OCI-LY7 (cell line): ENCODE data around the gene MACROD2. TPM values are rescaled to one million over a fixed set of nuclear protein-coding genes. Genes with fewer than 3 reads are reported as not detected.

Experiments
- BruUV-seq: library from RNA; stranded (reverse); fragments of 400-500 nt; replicated peaks from 2 replicates; lab custom pipeline; 2021; lab: Mats Ljungman, UMichigan
- CTCF ChIA-PET: fragments of 300-600 bp; sonication (Branson Sonifier 250); formaldehyde crosslinking; loops from one replicate; lab custom pipeline; 2022; ENCODE audit warnings: antibody characterized with exemption; ENCODE audit not compliant: unreplicated experiment; lab: Charles Lee
- POLR2A ChIA-PET: fragments of 300-600 bp; sonication (Branson Sonifier 250); formaldehyde crosslinking; loops from one replicate; lab custom pipeline; 2022; ENCODE audit warnings: antibody characterized with exemption; lab: Charles Lee
- DNase-seq: peaks from one replicate; pipeline ENCODE4 v3.0.0-alpha.2; 2015; ENCODE audit warnings: low spot score
- H2AFZ ChIP-seq: fragments of 200-600 bp; sonication (generic), shearing (Covaris generic); 2 replicates; pipeline ENCODE4 v1.6.1; 2014; ENCODE audit warnings: mild to moderate bottlenecking, antibody characterized with exemption, low read length, moderate library complexity
- H3K27ac ChIP-seq: fragments of 200-600 bp; sonication (generic); 2 replicates; pipeline ENCODE4 v1.5.1; 2014; ENCODE audit warnings: mixed run types, low read depth, mild to moderate bottlenecking, moderate library complexity, low read length, inconsistent platforms; ENCODE audit not compliant: poor library complexity, severe bottlenecking
- H3K36me3 ChIP-seq: fragments of 200-600 bp; sonication (generic); 2 replicates; pipeline ENCODE4 v1.6.1; 2014; ENCODE audit warnings: mild to moderate bottlenecking, antibody characterized with exemption, low read length, moderate library complexity, mixed read lengths; ENCODE audit not compliant: insufficient read depth
- H3K4me1 ChIP-seq: fragments of 200-600 bp; sonication (generic); 2 replicates; pipeline ENCODE4 v1.5.1; 2014; ENCODE audit warnings: mild to moderate bottlenecking, low read length; ENCODE audit not compliant: insufficient read depth, poor library complexity, severe bottlenecking
- H3K4me2 ChIP-seq: fragments of 200-600 bp; sonication (generic); 2 replicates; pipeline ENCODE4 v1.6.1; 2014; ENCODE audit warnings: mild to moderate bottlenecking, low read length
- H3K4me3 ChIP-seq: fragments of 200-600 bp; sonication (generic); 2 replicates; pipeline ENCODE4 v1.5.1; 2014; ENCODE audit warnings: mild to moderate bottlenecking, low read depth, low read length; ENCODE audit not compliant: poor library complexity, severe bottlenecking
- H3K79me2 ChIP-seq: fragments of 200-600 bp; sonication (generic); 2 replicates; pipeline ENCODE4 v1.6.1; 2016; ENCODE audit warnings: low read depth, mild to moderate bottlenecking, low read length, moderate library complexity, mixed read lengths; ENCODE audit not compliant: insufficient read depth
- H3K9me2 ChIP-seq: fragments of 200-600 bp; sonication (generic); 2 replicates; pipeline ENCODE4 v1.6.1; 2016; ENCODE audit warnings: mild to moderate bottlenecking, low read length, mixed read lengths; ENCODE audit not compliant: insufficient read depth
- H3K9me3 ChIP-seq: fragments of 200-600 bp; sonication (generic); 2 replicates; pipeline ENCODE4 v1.6.1; 2014; ENCODE audit warnings: mild to moderate bottlenecking, mixed run types, low read length, mixed read lengths
- H4K20me1 ChIP-seq: fragments of 200-600 bp; sonication (generic); 2 replicates; pipeline ENCODE4 v1.6.1; 2014; ENCODE audit warnings: mild to moderate bottlenecking, antibody characterized with exemption, low read length, moderate library complexity, mixed read lengths; ENCODE audit not compliant: insufficient read depth
- EZH2phosphoT487 ChIP-seq: fragments of 200-600 bp; sonication (generic); IDR thresholded peaks from 2 replicates; pipeline ENCODE4 v1.6.1; 2018; ENCODE audit warnings: low read depth, borderline replicate concordance, mild to moderate bottlenecking, mixed run types, antibody characterized with exemption, low read length, moderate library complexity, mixed read lengths
- intact Hi-C: fragments of 100-400 bp; cut with micrococcal nuclease; formaldehyde crosslinking; loops from one replicate; pipeline ENCODE4 v1.10.0; 2022; ENCODE audit not compliant: unreplicated experiment
- total RNA-seq, 2 experiments: library from RNA; depleted of rRNA in 1 of 2; stranded (reverse); fragments of >200 nt in 1 of 2; shearing (Covaris generic) in 1 of 2; gene quantifications; 2 replicates each; pipeline ENCODE4 v1.2.3, GENCODE V29; 2014 to 2022
- TF ChIP-seq, protein P1 (sequence below): fragments of 200-600 bp; sonication (generic); conservative IDR thresholded peaks from 2 replicates; pipeline ENCODE4 v1.5.1; 2014; ENCODE audit warnings: mild to moderate bottlenecking, antibody characterized with exemption, low read length, moderate library complexity, mixed read lengths

Gene MACROD2
- total RNA-seq, 2 experiments from 2014 or later = 0.09 to 4.5 TPM

GRCh38 chr20:15445056-15445840 lies 1449.9 kb downstream of the MACROD2 start:
- no peak overlapping the region for H3K27ac ChIP-seq
- DNase-seq = no peak
- TF ChIP-seq EZH2phosphoT487 = no peak
- TF ChIP-seq, protein P1, sequence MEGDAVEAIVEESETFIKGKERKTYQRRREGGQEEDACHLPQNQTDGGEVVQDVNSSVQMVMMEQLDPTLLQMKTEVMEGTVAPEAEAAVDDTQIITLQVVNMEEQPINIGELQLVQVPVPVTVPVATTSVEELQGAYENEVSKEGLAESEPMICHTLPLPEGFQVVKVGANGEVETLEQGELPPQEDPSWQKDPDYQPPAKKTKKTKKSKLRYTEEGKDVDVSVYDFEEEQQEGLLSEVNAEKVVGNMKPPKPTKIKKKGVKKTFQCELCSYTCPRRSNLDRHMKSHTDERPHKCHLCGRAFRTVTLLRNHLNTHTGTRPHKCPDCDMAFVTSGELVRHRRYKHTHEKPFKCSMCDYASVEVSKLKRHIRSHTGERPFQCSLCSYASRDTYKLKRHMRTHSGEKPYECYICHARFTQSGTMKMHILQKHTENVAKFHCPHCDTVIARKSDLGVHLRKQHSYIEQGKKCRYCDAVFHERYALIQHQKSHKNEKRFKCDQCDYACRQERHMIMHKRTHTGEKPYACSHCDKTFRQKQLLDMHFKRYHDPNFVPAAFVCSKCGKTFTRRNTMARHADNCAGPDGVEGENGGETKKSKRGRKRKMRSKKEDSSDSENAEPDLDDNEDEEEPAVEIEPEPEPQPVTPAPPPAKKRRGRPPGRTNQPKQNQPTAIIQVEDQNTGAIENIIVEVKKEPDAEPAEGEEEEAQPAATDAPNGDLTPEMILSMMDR = no peak
- CTCF ChIA-PET = no interaction called here
- H3K79me2 ChIP-seq = no peaks in the 10 kb centered on the region
- H3K4me2 ChIP-seq = no peak overlapping the region
- H3K9me3 ChIP-seq = no peaks in the 10 kb centered on the region
- H3K4me1 ChIP-seq = no peaks in the 10 kb centered on the region
- H3K36me3 ChIP-seq = no peaks in the 10 kb centered on the region
- no peak overlapping the region for H3K4me3 ChIP-seq
- no peak overlapping the region for H2AFZ ChIP-seq
- BruUV-seq = no TSS peak
- intact Hi-C loops = no loop called here
- H4K20me1 ChIP-seq = no peaks in the 10 kb centered on the region
- POLR2A ChIA-PET = no interaction called here
- H3K9me2 ChIP-seq = no peaks in the 10 kb centered on the region

DNA sequence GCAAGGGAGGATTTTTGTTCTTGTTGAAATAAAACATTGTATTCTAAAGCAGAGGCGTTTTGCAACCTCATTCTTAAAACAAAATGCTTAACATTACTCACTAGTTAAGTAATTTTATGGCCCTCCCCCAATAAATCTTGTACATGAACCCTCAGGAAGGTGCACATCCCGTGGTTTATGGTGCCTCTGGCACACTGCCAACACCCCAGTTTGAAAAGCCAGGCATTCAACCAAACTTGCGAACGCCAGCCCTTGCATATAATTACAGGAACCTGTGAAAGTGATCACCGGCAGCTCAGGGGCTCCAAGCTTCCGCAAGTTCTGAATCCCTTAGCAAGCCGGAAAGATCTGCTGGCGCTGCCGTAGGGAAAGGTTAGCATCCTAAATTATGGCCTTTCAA lies 1451.1 kb downstream of the MACROD2 start:
- DNase-seq = no peak
- TF ChIP-seq, protein P1 = no peak
- TF ChIP-seq EZH2phosphoT487 = no peak
- Histone ChIP-seq H4K20me1 (no peaks in the 10 kb centered on the region), H3K27ac (no peak overlapping the region), H3K9me3 (no peaks in the 10 kb centered on the region), H3K4me1 (no peaks in the 10 kb centered on the region), H3K4me2 (no peak overlapping the region), H3K9me2 (no peaks in the 10 kb centered on the region), H3K4me3 (no peak overlapping the region), H3K79me2 (no peaks in the 10 kb centered on the region), H3K36me3 (no peaks in the 10 kb centered on the region), H2AFZ (no peak overlapping the region)
- ChIA-PET POLR2A (no interaction called here), CTCF (no interaction called here)
- intact Hi-C loops = no loop called here
- BruUV-seq = no TSS peak

- Histone ChIP-seq H3K4me2 (no peak overlapping the region), H3K4me1 (no peaks in the 10 kb centered on the region), H3K79me2 (no peaks in the 10 kb centered on the region), H3K9me2 (no peaks in the 10 kb centered on the region), H3K9me3 (no peaks in the 10 kb centered on the region), H4K20me1 (no peaks in the 10 kb centered on the region), H2AFZ (no peak overlapping the region), H3K27ac (no peak overlapping the region), H3K4me3 (no peak overlapping the region), H3K36me3 (no peaks in the 10 kb centered on the region)
- TF ChIP-seq EZH2phosphoT487 = no peak
- TF ChIP-seq, protein P1 = no peak
- CTCF ChIA-PET = no interaction called here
- intact Hi-C loops = no loop called here
- no TSS peak for BruUV-seq
- DNase-seq = no peak
- POLR2A ChIA-PET = no interaction called here
These were observed 1452.2 kb downstream of the MACROD2 start for GRCh38 chr20:15447549-15447948.
